Measurements from ENCODE around the gene UROC1. TPM values are rescaled to one million over a fixed set of nuclear protein-coding genes. Genes with fewer than 3 reads are reported as not detected.

The UROC1 gene
- total RNA-seq, 2 experiments from 2014 or later: not detected

- H3K36me3 ChIP-seq (ENCODE audit: insufficient read depth, low read length): no peaks in the 10 kb centered on the region
- Mint-ChIP-seq H3K27me3 (peaks cover 12% of the 10 kb centered on the region), H3K9me3 (no peaks in the 10 kb centered on the region), H3K36me3 (ENCODE audit: low read depth) (no peaks in the 10 kb centered on the region), H3K4me1 (ENCODE audit: low read depth) (no peaks in the 10 kb centered on the region), H3K4me3 (no peak overlapping the region), H3K27ac (no peak overlapping the region)
- H3K4me1 ChIP-seq (ENCODE audit: insufficient read depth, low read length): peaks cover 2% of the 10 kb centered on the region
- TF ChIP-seq, protein P1, sequence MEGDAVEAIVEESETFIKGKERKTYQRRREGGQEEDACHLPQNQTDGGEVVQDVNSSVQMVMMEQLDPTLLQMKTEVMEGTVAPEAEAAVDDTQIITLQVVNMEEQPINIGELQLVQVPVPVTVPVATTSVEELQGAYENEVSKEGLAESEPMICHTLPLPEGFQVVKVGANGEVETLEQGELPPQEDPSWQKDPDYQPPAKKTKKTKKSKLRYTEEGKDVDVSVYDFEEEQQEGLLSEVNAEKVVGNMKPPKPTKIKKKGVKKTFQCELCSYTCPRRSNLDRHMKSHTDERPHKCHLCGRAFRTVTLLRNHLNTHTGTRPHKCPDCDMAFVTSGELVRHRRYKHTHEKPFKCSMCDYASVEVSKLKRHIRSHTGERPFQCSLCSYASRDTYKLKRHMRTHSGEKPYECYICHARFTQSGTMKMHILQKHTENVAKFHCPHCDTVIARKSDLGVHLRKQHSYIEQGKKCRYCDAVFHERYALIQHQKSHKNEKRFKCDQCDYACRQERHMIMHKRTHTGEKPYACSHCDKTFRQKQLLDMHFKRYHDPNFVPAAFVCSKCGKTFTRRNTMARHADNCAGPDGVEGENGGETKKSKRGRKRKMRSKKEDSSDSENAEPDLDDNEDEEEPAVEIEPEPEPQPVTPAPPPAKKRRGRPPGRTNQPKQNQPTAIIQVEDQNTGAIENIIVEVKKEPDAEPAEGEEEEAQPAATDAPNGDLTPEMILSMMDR (IDR thresholded peaks at IDR 0.05): no peak
- no peak overlapping the region for H3K27ac ChIP-seq (ENCODE audit: low read depth in 1 of 2, low read length in 2 of 2)
- CTCF ChIA-PET: no interaction called here
- intact Hi-C loops (cut with DNase I, micrococcal nuclease): no loop called here
- peaks cover 12% of the 10 kb centered on the region in 2 experiments for H3K27me3 ChIP-seq (ENCODE audit: control insufficient read depth in 1 of 2, insufficient read depth in 2 of 2, low read length in 2 of 2)
- H3K4me3 ChIP-seq (ENCODE audit: low read length): no peak overlapping the region
- DNase-seq (no peak), ATAC-seq (ENCODE audit: poor library complexity) (no peak)
- POLR2A ChIA-PET: no interaction called here
- H3K9me3 ChIP-seq (ENCODE audit: control insufficient read depth in 1 of 2, insufficient read depth in 1 of 2, low read length in 2 of 2): peaks cover 0 to 8% of the 10 kb centered on the region in 2 experiments
Measured at GRCh38 chr3:126527455-126528211, 10.1 kb upstream of the UROC1 start.

DNA sequence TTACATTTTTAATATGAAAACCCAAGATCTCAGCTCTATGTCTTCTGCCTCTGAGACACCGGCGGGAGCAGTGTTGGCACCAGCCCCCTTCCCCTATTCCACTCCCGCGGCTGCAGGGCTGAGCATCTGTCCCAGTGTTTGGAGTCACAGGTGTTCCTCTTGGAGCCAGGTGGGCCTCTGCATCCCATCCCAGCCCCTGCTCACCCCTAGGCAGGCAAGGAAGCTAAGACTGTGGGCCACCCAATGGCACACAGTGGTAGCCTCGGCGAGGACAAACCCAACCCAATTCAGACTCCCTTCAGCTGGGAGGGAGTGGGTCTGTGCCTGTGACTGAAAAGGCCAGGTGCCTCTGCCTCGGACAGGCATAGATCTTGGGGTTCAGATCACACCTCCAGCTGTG lies 9.4 kb upstream of the UROC1 start:
- Histone ChIP-seq H3K27me3 (ENCODE audit: control insufficient read depth in 1 of 2, insufficient read depth in 2 of 2, low read length in 2 of 2) (peaks cover 12% of the 10 kb centered on the region in 2 experiments), H3K36me3 (ENCODE audit: insufficient read depth, low read length) (no peaks in the 10 kb centered on the region), H3K27ac (ENCODE audit: low read depth in 1 of 2, low read length in 2 of 2) (no peak overlapping the region), H3K4me1 (ENCODE audit: insufficient read depth, low read length) (peaks cover 5% of the 10 kb centered on the region), H3K4me3 (ENCODE audit: low read length) (no peak overlapping the region), H3K9me3 (ENCODE audit: control insufficient read depth in 1 of 2, insufficient read depth in 1 of 2, low read length in 2 of 2) (peaks cover 0 to 8% of the 10 kb centered on the region in 2 experiments)
- TF ChIP-seq, protein P1 (IDR thresholded peaks at IDR 0.05): no peak
- H3K36me3 Mint-ChIP-seq (ENCODE audit: low read depth): no peaks in the 10 kb centered on the region
- no peaks in the 10 kb centered on the region for H3K9me3 Mint-ChIP-seq
- ATAC-seq (ENCODE audit: poor library complexity): no peak
- CTCF ChIA-PET: no interaction called here
- no peak overlapping the region for H3K27ac Mint-ChIP-seq
- POLR2A ChIA-PET: no interaction called here
- no peak for DNase-seq
- intact Hi-C loops (cut with DNase I, micrococcal nuclease): no loop called here
- H3K4me1 Mint-ChIP-seq (ENCODE audit: low read depth): no peaks in the 10 kb centered on the region
- H3K27me3 Mint-ChIP-seq: peaks cover 18% of the 10 kb centered on the region
- H3K4me3 Mint-ChIP-seq: no peak overlapping the region

- peaks cover 19% of the 10 kb centered on the region for H3K27me3 Mint-ChIP-seq
- Histone ChIP-seq H3K4me1 (ENCODE audit: insufficient read depth, low read length) (peaks cover 5% of the 10 kb centered on the region), H3K9me3 (ENCODE audit: control insufficient read depth in 1 of 2, insufficient read depth in 1 of 2, low read length in 2 of 2) (peaks cover 0 to 8% of the 10 kb centered on the region in 2 experiments), H3K27ac (ENCODE audit: low read depth in 1 of 2, low read length in 2 of 2) (no peak overlapping the region), H3K27me3 (ENCODE audit: control insufficient read depth in 1 of 2, insufficient read depth in 2 of 2, low read length in 2 of 2) (peaks cover 12% of the 10 kb centered on the region in 2 experiments), H3K36me3 (ENCODE audit: insufficient read depth, low read length) (no peaks in the 10 kb centered on the region), H3K4me3 (ENCODE audit: low read length) (no peak overlapping the region)
- no peaks in the 10 kb centered on the region for H3K9me3 Mint-ChIP-seq
- H3K36me3 Mint-ChIP-seq (ENCODE audit: low read depth): no peaks in the 10 kb centered on the region
- H3K4me3 Mint-ChIP-seq: no peak overlapping the region
- TF ChIP-seq, protein P1 (IDR thresholded peaks at IDR 0.05): no peak
- intact Hi-C loops (cut with DNase I, micrococcal nuclease): no loop called here
- no peak overlapping the region for H3K27ac Mint-ChIP-seq
- DNase-seq (no peak), ATAC-seq (ENCODE audit: poor library complexity) (no peak)
- CTCF ChIA-PET: no interaction called here
- POLR2A ChIA-PET: no interaction called here
- no peaks in the 10 kb centered on the region for H3K4me1 Mint-ChIP-seq (ENCODE audit: low read depth)
Measured at GRCh38 chr3:126526668-126527005, 9.1 kb upstream of the UROC1 start.

All from CD4-positive, alpha-beta T cell (primary cell).